GM18507 (cell line): ENCODE results near the gene WDR36.

ENCODE experiments used
- DNase-seq: peaks from one replicate; pipeline ENCODE4 v3.0.0; 2011; ENCODE audit warnings: low read depth; ENCODE audit not compliant: insufficient read length; ENCODE audit errors: extremely low spot score
- FAIRE-seq: peaks from 2 replicates; lab custom pipeline; 2011; peaks lifted over from hg19 to GRCh38; lab: Jason Lieb, UNC

WDR36 gene

GRCh38 chr5:111168608-111169007 is 76.5 kb downstream of the WDR36 start:
- DNase-seq (no peak), FAIRE-seq (no peak)

GRCh38 chr5:111169269-111169668 is 77.1 kb downstream of the WDR36 start:
- FAIRE-seq: no peak
- no peak for DNase-seq

GRCh38 chr5:111170279-111170678 is 78.1 kb downstream of the WDR36 start:
- FAIRE-seq: no peak

GRCh38 chr5:111172504-111172903 is 80.4 kb downstream of the WDR36 start:
- no peak for DNase-seq

More at GRCh38 chr5:111170279-111170678, 78.1 kb downstream of the WDR36 start:
- no peak for DNase-seq

GRCh38 chr5:111173476-111173875 is 81.3 kb downstream of the WDR36 start:
- DNase-seq (no peak), FAIRE-seq (no peak)

More at GRCh38 chr5:111172504-111172903, 80.4 kb downstream of the WDR36 start:
- FAIRE-seq: peak; percentile 9
